T-cell (primary cell): ENCODE data around the gene BPIFB6. TPM values are rescaled to one million over a fixed set of nuclear protein-coding genes. Genes with fewer than 3 reads are reported as not detected.
A peak's percentile ranks its signal among the peaks of the same experiment; 100 is the strongest.

Experiments
- ATAC-seq, 4 experiments: fragments of 200-7000 bp in 3 of 4; fragments of 150-1000 bp in 1 of 4; cut with Tn5 transposase; replicated peaks in 1 of 4; 1 replicate in 3 of 4; 2 replicates in 1 of 4; pipeline ENCODE4 v1.10.0; 2021; ENCODE audit warnings: moderate library complexity in 3 of 4, mild to moderate bottlenecking in 2 of 4, moderate number of reproducible peaks in 1 of 4
- CTCF ChIA-PET, 2 donors: fragments of 300-600 bp; sonication (Branson Sonifier 250); formaldehyde crosslinking; loops; one replicate each; lab custom pipeline; 2022; ENCODE audit warnings: antibody characterized with exemption in 2 of 2; lab: Charles Lee
- POLR2A ChIA-PET, 2 donors: fragments of 300-600 bp; sonication (Branson Sonifier 250); formaldehyde crosslinking; loops; one replicate each; lab custom pipeline; 2022; ENCODE audit warnings: antibody characterized with exemption in 2 of 2; lab: Charles Lee
- DNase-seq, 35 experiments: peaks; one replicate each; pipeline versions ENCODE4 v3.0.0 to v3.0.0-alpha.2; 2013 to 2023
- H3K27ac ChIP-seq: one replicate; pipeline ENCODE4 v1.5.1; 2013; ENCODE audit warnings: low read length
- H3K27me3 ChIP-seq, 2 experiments: replicated peaks in 1 of 2; 1 replicate in 1 of 2; 2 replicates in 1 of 2; pipeline versions ENCODE4 v1.6.1 to v1.7.0; 2013; ENCODE audit warnings: low read length in 1 of 2, mixed read lengths in 1 of 2; ENCODE audit not compliant: control insufficient read depth in 2 of 2, insufficient read depth in 2 of 2; ENCODE audit errors: extremely low read depth in 1 of 2
- H3K36me3 ChIP-seq, 2 donors: 1 replicate in 1 of 2; 2 replicates in 1 of 2; pipeline versions ENCODE4 v1.6.1 to v1.7.0; 2013; ENCODE audit warnings: low read length in 1 of 2; ENCODE audit not compliant: control insufficient read depth in 2 of 2, insufficient read depth in 1 of 2; ENCODE audit errors: extremely low read depth in 1 of 2
- H3K4me1 ChIP-seq, 2 experiments: 1 replicate in 1 of 2; 2 replicates in 1 of 2; pipeline versions ENCODE4 v1.6.1 to v1.7.0; 2013; ENCODE audit warnings: low read length in 2 of 2, mixed read lengths in 1 of 2; ENCODE audit not compliant: insufficient read depth in 2 of 2, control insufficient read depth in 1 of 2; ENCODE audit errors: extremely low read depth in 1 of 2
- H3K4me3 ChIP-seq, 2 donors: 1 replicate in 1 of 2; 2 replicates in 1 of 2; pipeline versions ENCODE4 v1.5.1 to v1.7.0; 2013; ENCODE audit warnings: mild to moderate bottlenecking in 2 of 2, low read length in 1 of 2, moderate library complexity in 1 of 2; ENCODE audit not compliant: control insufficient read depth in 1 of 2; ENCODE audit errors: extremely low read depth in 1 of 2
- H3K9me3 ChIP-seq: 2 replicates; pipeline ENCODE4 v1.7.0; 2013
- H3K27ac Mint-ChIP-seq, 2 donors: one replicate each; pipeline ENCODE4 v1.8.0; 2020 to 2021; ENCODE audit warnings: mild to moderate bottlenecking in 2 of 2, mixed read lengths in 2 of 2
- H3K27me3 Mint-ChIP-seq, 2 donors: one replicate each; pipeline ENCODE4 v1.8.0; 2021 to 2022; ENCODE audit warnings: mixed read lengths in 2 of 2
- H3K36me3 Mint-ChIP-seq: one replicate; pipeline ENCODE4 v1.8.0; 2021; ENCODE audit warnings: mixed read lengths
- H3K4me1 Mint-ChIP-seq, 3 donors: one replicate each; pipeline ENCODE4 v1.8.0; 2020 to 2022; ENCODE audit warnings: mixed read lengths in 3 of 3, mild to moderate bottlenecking in 1 of 3
- H3K4me3 Mint-ChIP-seq, 3 donors: one replicate each; pipeline ENCODE4 v1.8.0; 2020 to 2022; ENCODE audit warnings: mild to moderate bottlenecking in 3 of 3, mixed read lengths in 3 of 3, moderate library complexity in 3 of 3
- H3K9me3 Mint-ChIP-seq, 3 donors: one replicate each; pipeline ENCODE4 v1.8.0; 2020 to 2022; ENCODE audit warnings: mixed read lengths in 3 of 3
- WGBS: methylation state at CpG from one replicate; pipeline ENCODE4 v1.1.5; 2013; ENCODE audit warnings: missing lambda C conversion rate; ENCODE audit not compliant: insufficient coverage; 5-methylcytosine and 5-hydroxymethylcytosine counted together
- total RNA-seq, 35 experiments: library from RNA in 6 of 35; stranded (reverse) in 6 of 35; fragments of 120-200 nt in 1 of 35; gene quantifications; one replicate each; pipeline versions ENCODE4 v1.2.1 to v1.2.4 and lab custom pipeline; 2013 to 2026

The BPIFB6 gene
- total RNA-seq, 5 donors from 2014 or later (not counting 1 experiment from before 2014, with no cell fraction given) = not detected

DNA sequence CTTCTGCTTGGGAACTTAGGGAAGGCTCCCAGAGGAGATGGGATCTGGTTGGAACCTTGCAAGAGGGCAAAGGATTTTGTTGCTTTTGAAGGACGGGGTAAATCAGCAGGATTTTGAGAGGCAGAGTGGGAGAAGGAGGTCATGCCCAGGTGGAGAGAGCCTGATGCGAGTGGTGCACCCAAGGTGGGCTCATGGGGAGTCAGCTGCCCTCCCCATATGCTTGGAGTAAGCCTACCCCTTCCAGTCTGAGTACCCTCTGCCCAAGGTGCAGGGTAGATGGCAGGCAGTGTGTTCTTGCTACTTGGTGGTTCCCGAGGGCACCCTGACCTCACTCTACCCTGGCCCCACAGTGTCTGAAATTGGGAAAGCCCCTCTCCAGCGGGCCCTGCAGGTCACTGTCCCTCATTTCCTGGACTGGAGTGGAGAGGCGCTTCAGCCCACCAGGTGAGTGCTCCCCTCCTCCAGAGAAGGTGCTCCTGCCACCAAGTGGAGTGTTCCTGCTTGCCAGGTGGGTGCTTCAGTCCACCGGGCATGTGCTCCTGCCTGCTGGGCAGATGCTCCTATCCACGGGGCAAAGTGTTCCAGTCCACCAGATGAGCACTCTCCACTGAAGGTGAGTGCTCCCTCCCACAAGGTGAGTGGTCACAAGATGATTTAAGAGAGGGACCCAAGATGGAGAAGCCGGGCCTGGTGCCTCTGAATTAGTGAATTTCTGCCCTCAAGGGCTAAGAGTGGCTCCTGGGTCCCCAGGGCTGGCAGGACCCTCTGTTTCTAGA is 20.6 kb upstream of the BPIFB6 start:
- 77% methylated on average over 6 of the region's 8 CpGs for WGBS
- H3K27ac ChIP-seq = no peak overlapping the region
- ATAC-seq = no peak
- DNase-seq = no peak
- H3K4me1 Mint-ChIP-seq = peaks cover 2 to 20% (median 10%) of the 10 kb centered on the region in 3 donors
- no peak overlapping the region for H3K27ac Mint-ChIP-seq
- no peaks in the 10 kb centered on the region for H3K27me3 Mint-ChIP-seq
- ChIA-PET POLR2A (no interaction called here), CTCF (no interaction called here)
- H3K36me3 Mint-ChIP-seq = no peaks in the 10 kb centered on the region
- H3K9me3 ChIP-seq = no peaks in the 10 kb centered on the region
- no peak overlapping the region for H3K4me3 ChIP-seq
- no peaks in the 10 kb centered on the region for H3K36me3 ChIP-seq
- no peaks in the 10 kb centered on the region for H3K4me1 ChIP-seq
- no peaks in the 10 kb centered on the region for H3K9me3 Mint-ChIP-seq
- H3K4me3 Mint-ChIP-seq = no peak overlapping the region
- H3K27me3 ChIP-seq = peaks cover 0 to 6% of the 10 kb centered on the region in 2 experiments

DNA sequence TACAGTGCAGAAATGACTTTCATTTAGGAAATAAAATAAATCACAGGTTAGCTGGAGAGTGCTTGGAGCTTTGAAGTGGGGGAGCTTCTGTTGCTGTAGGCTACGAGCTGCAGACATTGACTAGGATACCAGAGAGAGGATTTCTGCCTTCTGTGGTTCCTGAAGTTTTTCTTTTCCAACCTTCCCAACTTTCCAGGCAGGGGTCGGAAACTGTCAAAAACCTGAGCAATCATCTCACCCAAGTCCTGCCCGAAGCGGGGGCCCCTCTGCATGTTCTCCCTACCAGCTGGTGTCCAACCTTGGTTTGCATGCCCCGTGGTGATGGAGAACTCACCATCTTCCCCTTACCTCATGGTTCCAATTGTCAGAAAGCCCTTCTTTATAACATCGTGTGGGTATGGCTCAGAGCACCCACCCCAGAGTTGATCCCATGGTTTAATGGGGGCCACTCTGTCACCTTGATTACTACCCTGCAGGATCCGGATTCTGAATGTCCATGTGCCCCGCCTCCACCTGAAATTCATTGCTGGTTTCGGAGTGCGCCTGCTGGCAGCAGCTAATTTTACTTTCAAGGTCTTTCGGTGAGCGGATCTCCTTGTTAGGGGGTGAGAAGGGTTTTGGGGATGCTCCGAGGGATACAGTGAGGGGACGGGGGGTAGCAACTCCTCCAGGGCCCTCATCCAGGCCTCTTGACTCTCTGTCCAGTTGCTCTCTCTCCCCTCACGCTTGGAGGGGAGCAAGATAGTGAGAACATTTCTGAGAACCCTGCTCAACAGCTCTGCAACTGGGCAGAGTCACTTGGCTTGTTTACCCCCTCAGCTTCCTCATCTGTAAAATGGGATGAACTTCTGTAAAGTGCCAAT is 18.9 kb upstream of the BPIFB6 start:
- no peak overlapping the region for H3K27ac ChIP-seq
- H3K36me3 ChIP-seq = no peaks in the 10 kb centered on the region
- ATAC-seq = no peak
- peaks cover 0 to 7% of the 10 kb centered on the region in 2 experiments for H3K4me1 ChIP-seq
- 87% methylated on average over 6 of the region's 15 CpGs for WGBS
- peaks cover 0 to 6% of the 10 kb centered on the region in 2 experiments for H3K27me3 ChIP-seq
- Mint-ChIP-seq H3K27ac (no peak overlapping the region), H3K36me3 (no peaks in the 10 kb centered on the region), H3K4me3 (no peak overlapping the region), H3K4me1 (peaks cover 7 to 25% (median 18%) of the 10 kb centered on the region in 3 donors), H3K27me3 (no peaks in the 10 kb centered on the region), H3K9me3 (no peaks in the 10 kb centered on the region)
- POLR2A ChIA-PET = no interaction called here
- no peak for DNase-seq
- no peaks in the 10 kb centered on the region for H3K9me3 ChIP-seq
- CTCF ChIA-PET = no interaction called here
- no peak overlapping the region for H3K4me3 ChIP-seq

DNA sequence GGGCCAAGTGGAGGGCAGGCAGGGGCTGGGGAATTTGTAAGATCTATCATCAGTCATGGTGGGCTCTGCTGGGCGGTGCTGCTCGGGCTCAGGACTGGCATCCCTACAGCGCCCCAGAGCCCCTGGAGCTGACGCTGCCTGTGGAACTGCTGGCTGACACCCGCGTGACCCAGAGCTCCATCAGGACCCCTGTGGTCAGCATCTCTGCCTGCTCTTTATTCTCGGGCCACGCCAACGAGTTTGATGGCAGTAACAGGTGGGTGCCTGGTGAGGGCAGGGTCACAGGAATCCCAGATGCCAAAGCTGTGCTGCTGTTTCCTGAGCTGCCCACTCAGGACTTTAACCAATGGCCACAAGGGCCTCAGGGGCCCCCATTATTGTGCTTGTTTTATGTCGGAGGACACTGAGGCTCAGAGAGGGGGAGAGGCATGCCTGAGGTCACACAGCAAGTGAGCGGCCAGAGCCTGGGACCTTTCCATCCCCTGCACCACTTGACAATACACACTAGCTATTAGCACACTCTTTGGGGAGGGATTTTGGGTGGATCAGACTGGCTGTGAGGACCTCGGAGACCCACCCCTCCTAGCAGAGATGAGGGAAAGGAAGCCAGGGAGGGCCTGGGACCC is 17.6 kb upstream of the BPIFB6 start:
- no peak overlapping the region for H3K27ac ChIP-seq
- H3K27ac Mint-ChIP-seq = no peak overlapping the region
- no peaks in the 10 kb centered on the region for H3K9me3 Mint-ChIP-seq
- no peak overlapping the region for H3K4me3 ChIP-seq
- H3K36me3 Mint-ChIP-seq = no peaks in the 10 kb centered on the region
- WGBS = 83% methylated on average over 9 of the region's 12 CpGs
- H3K9me3 ChIP-seq = no peaks in the 10 kb centered on the region
- no peaks in the 10 kb centered on the region for H3K27me3 Mint-ChIP-seq
- peaks cover 0 to 6% of the 10 kb centered on the region in 2 experiments for H3K27me3 ChIP-seq
- H3K36me3 ChIP-seq = no peaks in the 10 kb centered on the region
- H3K4me1 Mint-ChIP-seq = peaks cover 7 to 26% (median 19%) of the 10 kb centered on the region in 3 donors
- CTCF ChIA-PET = no interaction called here
- no peak for ATAC-seq
- POLR2A ChIA-PET = interaction anchor here in 1 of 2 donors (0.6 kb wide), 1 partner anchor 974 kb away, joined by 5 read pairs; no protein-coding TSS in a partner anchor
- no peak overlapping the region for H3K4me3 Mint-ChIP-seq
- no peak for DNase-seq
- peaks cover 0 to 7% of the 10 kb centered on the region in 2 experiments for H3K4me1 ChIP-seq

DNA sequence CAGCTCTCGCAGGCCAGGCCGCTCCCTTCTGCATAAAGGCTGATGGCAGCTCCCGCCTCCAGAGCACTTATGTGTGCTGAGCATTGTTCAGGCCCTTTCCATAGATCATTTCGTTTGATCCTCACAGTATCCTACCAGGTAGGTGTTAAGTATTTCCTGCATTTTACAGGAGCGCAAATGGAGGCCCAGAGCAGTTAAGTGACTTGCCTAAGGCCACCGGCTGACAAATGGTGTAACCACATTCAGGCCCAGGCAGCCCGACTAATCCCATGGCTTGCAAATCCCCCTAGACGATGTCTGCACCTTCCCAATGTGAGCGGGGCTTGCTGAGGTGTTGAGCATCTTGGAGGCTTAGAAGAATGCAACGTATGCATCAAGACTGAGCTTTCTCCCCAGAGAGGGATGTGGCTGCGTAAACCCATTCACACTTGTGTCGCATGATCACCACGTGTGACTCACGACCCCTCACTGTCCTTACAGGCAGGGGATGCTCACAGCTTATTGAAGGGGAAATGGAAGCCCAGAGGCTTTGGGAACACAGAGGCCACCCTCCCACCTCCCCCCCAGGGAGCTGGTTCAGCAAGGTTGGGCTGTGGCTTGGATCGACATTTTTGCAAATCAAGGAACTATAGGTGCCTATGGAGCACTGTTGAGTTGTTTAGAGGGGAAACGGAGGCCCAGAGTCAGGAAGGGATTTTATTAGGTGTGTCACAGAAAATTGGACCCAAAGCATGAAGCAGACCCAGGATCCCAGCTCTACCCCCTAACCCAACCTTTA is 16.9 kb upstream of the BPIFB6 start:
- 84% methylated on average over 8 of the region's 16 CpGs for WGBS
- no peaks in the 10 kb centered on the region for H3K27me3 Mint-ChIP-seq
- no peak overlapping the region for H3K27ac Mint-ChIP-seq
- Histone ChIP-seq H3K36me3 (no peaks in the 10 kb centered on the region), H3K9me3 (no peaks in the 10 kb centered on the region), H3K4me3 (no peak overlapping the region), H3K4me1 (peaks cover 0 to 7% of the 10 kb centered on the region in 2 experiments), H3K27me3 (peaks cover 0 to 8% of the 10 kb centered on the region in 2 experiments), H3K27ac (no peak overlapping the region)
- no peaks in the 10 kb centered on the region for H3K9me3 Mint-ChIP-seq
- H3K4me1 Mint-ChIP-seq = peaks cover 7 to 26% (median 19%) of the 10 kb centered on the region in 3 donors
- DNase-seq (no peak), ATAC-seq (no peak)
- ChIA-PET CTCF (interaction anchor here in 1 of 2 donors (0.6 kb wide), 1 partner anchor 43 kb away, joined by 4 read pairs; no protein-coding TSS in a partner anchor), POLR2A (interaction anchor here in 1 of 2 donors (0.6 kb wide), 1 partner anchor 975 kb away, joined by 5 read pairs; no protein-coding TSS in a partner anchor)
- H3K4me3 Mint-ChIP-seq = no peak overlapping the region
- no peaks in the 10 kb centered on the region for H3K36me3 Mint-ChIP-seq

DNA sequence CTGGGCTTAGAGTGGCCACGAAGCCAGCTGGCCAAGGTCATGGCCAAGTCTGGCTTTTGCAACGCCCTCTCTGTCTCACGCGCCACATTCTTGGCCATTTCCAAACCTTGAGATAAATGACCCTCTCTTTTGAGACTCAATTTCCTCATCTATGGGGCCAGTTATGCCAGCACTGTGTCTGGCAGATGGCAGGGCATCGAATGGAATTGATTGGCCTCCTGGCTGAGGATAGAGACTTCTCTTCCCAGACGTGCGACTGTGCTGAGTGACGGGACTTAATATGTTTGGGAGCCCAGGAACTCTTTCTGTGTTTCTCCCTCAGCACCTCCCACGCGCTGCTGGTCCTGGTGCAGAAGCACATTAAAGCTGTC is 16.3 kb upstream of the BPIFB6 start:
- H3K27ac ChIP-seq = no peak overlapping the region
- peaks cover 0 to 7% of the 10 kb centered on the region in 2 experiments for H3K4me1 ChIP-seq
- POLR2A ChIA-PET = interaction anchor here in 1 of 2 donors (0.7 kb wide), 1 partner anchor 611 kb away, joined by 3 read pairs; no protein-coding TSS in a partner anchor
- CTCF ChIA-PET = interaction anchor here in 1 of 2 donors (0.6 kb wide), 1 partner anchor 42 kb away, joined by 4 read pairs; no protein-coding TSS in a partner anchor
- H3K9me3 Mint-ChIP-seq = no peaks in the 10 kb centered on the region
- H3K36me3 Mint-ChIP-seq = no peaks in the 10 kb centered on the region
- H3K4me3 ChIP-seq = no peak overlapping the region
- no peaks in the 10 kb centered on the region for H3K36me3 ChIP-seq
- no peaks in the 10 kb centered on the region for H3K9me3 ChIP-seq
- H3K27me3 ChIP-seq = peaks cover 0 to 8% of the 10 kb centered on the region in 2 experiments
- no peaks in the 10 kb centered on the region for H3K27me3 Mint-ChIP-seq
- ATAC-seq (no peak), DNase-seq (no peak)
- peak overlapping the region in 1 of 2 donors; percentile 39 for H3K27ac Mint-ChIP-seq
- no peak overlapping the region for H3K4me3 Mint-ChIP-seq
- H3K4me1 Mint-ChIP-seq = peaks cover 7 to 26% (median 19%) of the 10 kb centered on the region in 3 donors
- WGBS = 93% methylated on average over 8 of the region's 10 CpGs
